Lower lobe of right lung (tissue), 2 donors: Measurements from ENCODE around the gene ZFP90. TPM values are rescaled to one million over a fixed set of nuclear protein-coding genes. Genes with fewer than 3 reads are reported as not detected.

Experiments
- ATAC-seq, 2 donors: fragments of 200-7000 bp; cut with Tn5 transposase; one replicate each; pipeline ENCODE4 v1.9.1; 2020 to 2022; ENCODE audit warnings: mild to moderate bottlenecking in 2 of 2, moderate library complexity in 2 of 2
- DNase-seq: peaks from one replicate; pipeline ENCODE4 v3.0.0-alpha.2; 2020
- H3K27ac ChIP-seq: fragments of 200-600 bp; one replicate; pipeline ENCODE4 v1.8.0; 2022
- H3K27me3 ChIP-seq: fragments of 200-600 bp; one replicate; pipeline ENCODE4 v1.8.0; 2022; ENCODE audit warnings: low read depth
- H3K36me3 ChIP-seq: fragments of 200-600 bp; one replicate; pipeline ENCODE4 v1.8.0; 2022; ENCODE audit warnings: mild to moderate bottlenecking
- H3K4me1 ChIP-seq: fragments of 200-600 bp; one replicate; pipeline ENCODE4 v1.8.0; 2022
- H3K4me3 ChIP-seq: fragments of 200-600 bp; one replicate; pipeline ENCODE4 v1.8.0; 2022; ENCODE audit warnings: mild to moderate bottlenecking
- H3K9me3 ChIP-seq: fragments of 200-600 bp; one replicate; pipeline ENCODE4 v1.8.0; 2022
- intact Hi-C: fragments of 100-400 bp; cut with DNase I; formaldehyde crosslinking; loops from one replicate; pipeline ENCODE4 v1.11.0; 2022
- total RNA-seq: library from RNA; stranded (reverse); fragmentation: NEBNext Ultra II Directional; extraction: Animal tissue kit (Norgen Biotek cat#: 25700); gene quantifications from one replicate; pipeline ENCODE4 v1.2.1, GENCODE V29; 2021
- TF ChIP-seq, protein P1 (sequence below): fragments of 200-600 bp; IDR thresholded peaks from one replicate; pipeline ENCODE4 v1.8.0; 2022; ENCODE audit warnings: antibody characterized with exemption, mild to moderate bottlenecking
- donor health status: DM: no; HTN: yes; CAD: no; lungs with severe emphysema.

Gene ZFP90
- total RNA-seq, 1 donor from 2014 or later = 25.7 TPM

GRCh38 chr16:68504066-68504465, 35.0 kb upstream of the ZFP90 start:
- TF ChIP-seq, protein P1, sequence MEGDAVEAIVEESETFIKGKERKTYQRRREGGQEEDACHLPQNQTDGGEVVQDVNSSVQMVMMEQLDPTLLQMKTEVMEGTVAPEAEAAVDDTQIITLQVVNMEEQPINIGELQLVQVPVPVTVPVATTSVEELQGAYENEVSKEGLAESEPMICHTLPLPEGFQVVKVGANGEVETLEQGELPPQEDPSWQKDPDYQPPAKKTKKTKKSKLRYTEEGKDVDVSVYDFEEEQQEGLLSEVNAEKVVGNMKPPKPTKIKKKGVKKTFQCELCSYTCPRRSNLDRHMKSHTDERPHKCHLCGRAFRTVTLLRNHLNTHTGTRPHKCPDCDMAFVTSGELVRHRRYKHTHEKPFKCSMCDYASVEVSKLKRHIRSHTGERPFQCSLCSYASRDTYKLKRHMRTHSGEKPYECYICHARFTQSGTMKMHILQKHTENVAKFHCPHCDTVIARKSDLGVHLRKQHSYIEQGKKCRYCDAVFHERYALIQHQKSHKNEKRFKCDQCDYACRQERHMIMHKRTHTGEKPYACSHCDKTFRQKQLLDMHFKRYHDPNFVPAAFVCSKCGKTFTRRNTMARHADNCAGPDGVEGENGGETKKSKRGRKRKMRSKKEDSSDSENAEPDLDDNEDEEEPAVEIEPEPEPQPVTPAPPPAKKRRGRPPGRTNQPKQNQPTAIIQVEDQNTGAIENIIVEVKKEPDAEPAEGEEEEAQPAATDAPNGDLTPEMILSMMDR = no peak
- DNase-seq = peak; percentile 25
- intact Hi-C loops = no loop called here
- H3K27ac ChIP-seq = no peak overlapping the region
- H3K36me3 ChIP-seq = no peaks in the 10 kb centered on the region
- H3K27me3 ChIP-seq = no peaks in the 10 kb centered on the region
- no peaks in the 10 kb centered on the region for H3K9me3 ChIP-seq
- ATAC-seq = no peak
- no peak overlapping the region for H3K4me3 ChIP-seq
- no peaks in the 10 kb centered on the region for H3K4me1 ChIP-seq

- no peaks in the 10 kb centered on the region for H3K9me3 ChIP-seq
- intact Hi-C loops = no loop called here
- TF ChIP-seq, protein P1 = no peak
- peak; percentile 4 for DNase-seq
- ATAC-seq = no peak
- no peaks in the 10 kb centered on the region for H3K27me3 ChIP-seq
- H3K27ac ChIP-seq = no peak overlapping the region
- H3K36me3 ChIP-seq = no peaks in the 10 kb centered on the region
- H3K4me1 ChIP-seq = peaks cover 14% of the 10 kb centered on the region
- no peak overlapping the region for H3K4me3 ChIP-seq
Measured at GRCh38 chr16:68506331-68507053, 32.6 kb upstream of the ZFP90 start.

DNA sequence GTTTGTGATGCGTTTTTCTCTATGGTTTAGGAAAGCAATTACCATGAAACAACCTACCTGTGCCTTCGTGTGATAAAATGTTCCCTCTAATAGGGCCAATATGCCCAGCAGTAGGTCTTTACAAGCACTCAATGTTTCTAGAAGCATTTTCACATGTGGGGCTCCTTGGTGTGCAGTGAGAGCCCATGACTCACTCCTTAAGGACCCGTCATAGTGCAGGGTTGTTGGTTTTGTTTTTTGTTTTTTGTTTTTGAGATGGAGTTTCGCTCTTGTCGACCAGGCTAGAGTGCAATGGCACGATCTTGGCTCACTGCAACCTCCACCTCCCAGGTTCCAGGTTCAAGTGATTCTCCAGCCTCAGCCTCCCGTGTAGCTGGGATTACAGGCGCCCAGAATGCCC, 31.1 kb upstream of the ZFP90 start:
- Histone ChIP-seq H3K36me3 (no peaks in the 10 kb centered on the region), H3K27me3 (no peaks in the 10 kb centered on the region), H3K27ac (no peak overlapping the region), H3K9me3 (no peaks in the 10 kb centered on the region), H3K4me3 (no peak overlapping the region), H3K4me1 (peaks cover 22% of the 10 kb centered on the region)
- TF ChIP-seq, protein P1 = no peak
- intact Hi-C loops = no loop called here
- peak; percentile 1 for DNase-seq
- ATAC-seq = no peak

GRCh38 chr16:68508641-68509240, 30.4 kb upstream of the ZFP90 start:
- intact Hi-C loops = no loop called here

GRCh38 chr16:68509381-68509780, 29.7 kb upstream of the ZFP90 start:
- DNase-seq (no peak), ATAC-seq (peak in 1 of 2 donors; percentile 23)
- no peaks in the 10 kb centered on the region for H3K27me3 ChIP-seq
- H3K4me1 ChIP-seq = peaks cover 22% of the 10 kb centered on the region
- H3K4me3 ChIP-seq = no peak overlapping the region
- H3K9me3 ChIP-seq = no peaks in the 10 kb centered on the region
- no peak overlapping the region for H3K27ac ChIP-seq
- TF ChIP-seq, protein P1 = no peak
- H3K36me3 ChIP-seq = no peaks in the 10 kb centered on the region
- intact Hi-C loops = no loop called here

More at GRCh38 chr16:68508641-68509240, 30.4 kb upstream of the ZFP90 start:
- TF ChIP-seq, protein P1 = no peak
- ATAC-seq = no peak
- Histone ChIP-seq H3K36me3 (no peaks in the 10 kb centered on the region), H3K4me1 (peaks cover 22% of the 10 kb centered on the region), H3K27ac (no peak overlapping the region), H3K9me3 (no peaks in the 10 kb centered on the region), H3K4me3 (no peak overlapping the region), H3K27me3 (no peaks in the 10 kb centered on the region)
- no peak for DNase-seq
